ENCODE results near the gene ELMOD3.

ELMOD3 gene

GRCh38 chr2:85439986-85440385 is 85.4 kb downstream of the ELMOD3 start:
- no peak for TF ChIP-seq CTCF (conservative IDR thresholded peaks at IDR 0.05; ENCODE audit: low read depth, low read length)
- H3K4me3 ChIP-seq (ENCODE audit: low read length): no peak overlapping the region
- DNase-seq (ENCODE audit: low read depth): no peak

GRCh38 chr2:85440729-85441128 is 86.2 kb downstream of the ELMOD3 start:
- no peak for TF ChIP-seq CTCF (conservative IDR thresholded peaks at IDR 0.05; ENCODE audit: low read depth, low read length)
- no peak for DNase-seq (ENCODE audit: low read depth)
- no peak overlapping the region for H3K4me3 ChIP-seq (ENCODE audit: low read length)

Measured in retinal pigment epithelial cell (primary cell).